HG02588 (cell line): ENCODE measurements around the gene IL17REL.
A peak's percentile ranks its signal among the peaks of the same experiment; 100 is the strongest.
"Not testable (repeated sequence)": the region's sequence is repeated elsewhere in the genome, so short reads cannot be mapped to it uniquely, and the experiment has no call there.

Experiments used
- ATAC-seq: cut with Tn5 transposase; IDR thresholded peaks from one replicate; pipeline ENCODE4 v1.9.1; 2021; ENCODE audit warnings: mild to moderate bottlenecking, moderate library complexity; ENCODE audit not compliant: unreplicated experiment

The IL17REL gene

DNA sequence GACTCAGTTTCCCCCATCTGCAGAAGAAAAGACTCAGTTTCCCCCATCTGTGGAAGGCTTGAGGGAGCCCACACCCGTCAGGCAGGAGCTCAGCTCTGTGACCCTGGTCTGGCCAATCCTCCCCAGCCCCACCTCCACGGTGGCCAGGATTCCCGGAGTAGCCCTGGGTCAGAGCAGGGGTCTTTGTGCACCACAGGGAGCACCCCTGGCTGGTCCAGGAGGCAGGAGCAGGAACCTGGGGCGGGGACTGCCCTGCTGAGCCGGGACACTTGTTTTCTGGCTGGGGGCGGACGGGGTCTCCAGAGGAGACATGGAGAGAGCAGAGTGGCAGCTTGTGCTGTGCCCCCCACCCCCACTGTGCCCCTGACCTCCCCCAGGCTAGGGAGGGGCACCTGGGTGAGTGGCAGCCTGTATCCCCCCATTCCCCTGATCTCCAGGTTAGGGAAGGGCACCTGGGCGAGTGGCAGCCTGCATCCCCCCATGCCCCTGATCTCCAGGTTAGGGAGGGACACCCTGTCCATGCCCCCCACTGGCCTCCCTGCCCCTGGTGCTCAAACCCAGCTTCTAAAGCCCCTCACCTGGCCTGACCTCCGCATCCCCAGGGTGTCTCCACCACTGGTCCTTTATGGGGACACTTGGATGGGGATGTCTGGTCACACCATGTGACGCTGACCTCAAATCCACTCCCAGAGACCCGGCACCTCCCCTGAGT lies 18.8 kb downstream of the IL17REL start:
- ATAC-seq = no peak

- no peak for ATAC-seq
Observed at GRCh38 chr22:49992921-49993648, 19.5 kb downstream of the IL17REL start.

DNA sequence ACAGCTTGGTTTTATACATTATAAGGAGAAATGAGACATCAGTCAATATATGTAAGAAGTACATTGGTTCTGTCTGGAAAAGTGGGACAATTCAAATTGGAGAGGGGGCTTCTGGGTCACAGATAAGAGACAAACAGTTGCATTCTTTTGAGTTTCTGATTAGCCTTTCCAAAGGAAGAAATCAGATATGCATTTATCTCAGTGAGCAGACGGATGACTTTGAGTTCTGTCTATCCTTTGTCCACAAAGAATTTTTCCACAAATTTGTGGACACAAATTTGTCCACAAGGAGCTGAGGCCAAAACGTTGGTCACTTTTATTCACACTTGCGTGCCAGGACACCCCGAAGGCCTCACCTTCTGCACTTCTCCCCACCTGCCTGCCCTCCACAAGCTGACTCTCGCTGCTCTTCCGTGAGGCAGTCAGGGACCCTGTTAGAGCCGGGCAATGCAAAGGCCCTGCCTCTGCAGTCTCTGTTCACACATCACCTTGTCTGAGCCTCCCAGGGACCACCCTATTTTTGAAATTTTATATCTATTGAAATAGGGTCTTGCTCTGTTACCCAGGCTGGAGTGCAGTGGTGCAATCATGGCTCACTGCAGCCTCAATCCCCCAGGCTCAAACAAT lies 20.5 kb downstream of the IL17REL start:
- no peak for ATAC-seq

GRCh38 chr22:49991167-49991566 lies 21.4 kb downstream of the IL17REL start:
- ATAC-seq = no peak

- not testable (repeated sequence) for ATAC-seq
Observed at GRCh38 chr22:49989826-49990225, 22.7 kb downstream of the IL17REL start.

DNA sequence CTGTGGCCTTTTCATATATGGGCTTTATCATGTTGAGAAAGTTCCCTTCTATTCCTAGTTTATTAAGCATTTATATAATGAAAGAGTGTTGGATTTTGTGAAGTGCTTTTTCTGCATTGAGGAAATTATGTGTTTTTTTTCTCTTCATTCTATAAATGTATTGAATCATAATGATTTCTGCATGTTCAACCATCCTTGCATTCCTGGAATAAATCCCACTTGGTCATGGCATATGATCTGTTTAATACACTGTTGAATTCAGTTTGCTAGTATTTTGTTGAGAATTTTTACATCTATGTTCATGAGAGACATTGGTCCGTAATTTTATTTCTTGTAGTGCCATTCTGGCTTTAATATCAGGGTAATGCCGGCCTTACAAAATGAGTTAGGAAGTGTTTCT lies 26.2 kb downstream of the IL17REL start:
- ATAC-seq = no peak

DNA sequence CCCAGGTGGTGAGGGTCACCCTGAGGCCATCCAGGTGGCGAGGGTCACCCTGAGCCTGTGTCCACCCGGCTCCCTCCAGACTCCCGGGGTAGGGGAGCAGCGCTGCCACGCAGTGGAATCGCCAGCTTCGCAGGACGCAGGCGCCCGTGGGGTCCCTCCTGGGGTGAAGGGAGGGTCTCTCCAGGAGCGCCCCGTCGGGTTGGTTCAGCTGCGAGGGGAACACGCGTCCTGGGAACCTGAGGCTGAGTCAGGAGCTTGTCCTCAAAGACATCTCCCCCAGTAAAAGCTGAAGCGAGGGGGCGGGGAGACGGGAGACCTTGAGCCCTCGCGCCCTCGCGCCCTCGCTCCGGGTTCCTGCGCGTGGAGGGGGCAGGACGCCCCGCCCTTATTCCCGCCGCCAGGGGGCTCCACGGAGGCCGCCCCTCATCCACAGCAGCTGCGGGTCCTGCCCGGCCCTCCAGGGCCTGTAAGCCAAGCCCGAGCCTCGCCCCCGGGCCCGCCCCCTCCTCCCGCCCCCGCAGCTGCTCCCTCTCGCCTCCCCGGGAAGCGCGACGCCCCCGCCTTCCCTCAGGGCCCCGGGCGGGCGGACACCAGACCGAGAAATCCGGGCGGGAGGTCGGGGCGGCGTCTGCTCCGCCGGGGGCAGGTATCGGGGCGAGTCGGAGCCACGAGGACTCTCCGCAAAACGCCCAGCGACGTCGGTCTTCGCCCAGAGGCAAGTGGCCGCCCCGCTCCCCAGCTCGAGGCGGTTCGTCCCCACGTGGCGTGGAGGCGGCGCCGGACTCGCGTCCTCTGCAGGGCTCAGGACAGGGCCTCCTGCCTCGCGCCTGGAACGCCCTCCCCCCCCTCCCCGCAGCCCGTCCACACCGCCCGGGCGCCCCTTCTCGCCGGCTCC lies 29.2 kb downstream of the IL17REL start:
- ATAC-seq = no peak

- not testable (repeated sequence) for ATAC-seq
Observed at GRCh38 chr22:49981799-49982198, 30.8 kb downstream of the IL17REL start.

DNA sequence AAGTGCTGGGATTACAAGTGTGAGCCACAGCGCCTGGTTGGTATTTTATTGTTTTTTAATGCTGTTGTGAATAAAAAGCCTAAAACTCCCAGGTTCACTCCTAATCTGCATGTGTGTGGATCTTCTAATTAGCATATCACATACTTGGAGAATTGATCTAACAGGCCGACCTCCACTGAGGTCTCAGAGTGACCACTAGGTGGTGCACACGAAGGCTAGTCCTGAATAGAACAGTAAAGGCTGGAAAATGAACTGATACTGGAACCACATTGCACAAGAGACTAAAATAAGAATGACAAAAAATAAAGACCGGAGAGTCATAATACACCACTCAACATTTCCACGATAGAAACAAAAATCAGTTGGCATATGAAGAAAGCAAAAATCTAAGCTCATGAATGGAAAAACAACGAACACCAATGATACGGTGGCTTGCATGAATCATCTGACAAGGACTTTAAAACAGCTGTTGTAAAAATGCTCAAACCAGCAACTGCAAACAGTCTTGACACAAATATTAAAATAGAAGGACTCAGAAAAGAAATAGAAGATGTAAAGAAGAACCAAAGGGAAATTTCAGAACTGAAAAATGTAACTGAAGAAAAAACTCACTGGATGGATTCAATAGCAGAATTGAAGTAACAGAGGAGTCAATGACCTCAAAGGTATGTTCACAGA lies 32.8 kb downstream of the IL17REL start:
- no peak for ATAC-seq

GRCh38 chr22:49977578-49977977 lies 35.0 kb downstream of the IL17REL start:
- ATAC-seq = no peak

DNA sequence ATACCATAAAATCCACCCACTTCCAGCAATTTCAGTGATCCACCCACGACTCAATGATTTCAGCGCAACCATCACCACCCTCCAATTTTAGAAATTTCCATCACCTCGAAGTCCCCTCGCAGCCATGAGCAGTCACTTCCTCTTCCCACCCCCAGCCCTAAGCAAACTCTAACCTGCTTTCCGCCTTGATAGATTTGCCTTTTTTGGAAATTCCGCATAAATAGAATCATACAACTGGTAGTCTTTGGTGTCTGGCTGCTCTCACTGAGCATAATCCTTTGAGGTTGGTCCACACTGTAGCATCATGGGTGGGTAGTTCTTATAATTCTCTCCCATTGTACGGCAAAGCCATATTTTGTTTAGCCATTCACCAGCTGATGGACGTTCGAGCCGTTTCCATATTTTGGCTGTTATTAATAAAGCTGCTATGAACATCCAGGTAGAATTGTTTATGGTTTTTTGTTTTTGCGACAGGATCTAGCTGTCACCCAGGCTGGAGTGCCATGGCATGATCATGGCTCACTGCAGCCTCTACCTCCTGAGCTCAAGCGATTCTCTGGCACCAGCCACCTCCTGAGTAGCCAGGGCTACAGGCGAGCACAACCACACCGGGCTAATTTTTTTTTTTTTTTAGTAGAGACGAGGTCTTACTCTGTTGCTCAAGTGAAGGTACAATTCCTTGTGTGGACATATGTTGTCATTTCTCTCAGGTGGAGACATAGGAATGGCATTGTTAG lies 36.0 kb downstream of the IL17REL start:
- ATAC-seq = no peak

DNA sequence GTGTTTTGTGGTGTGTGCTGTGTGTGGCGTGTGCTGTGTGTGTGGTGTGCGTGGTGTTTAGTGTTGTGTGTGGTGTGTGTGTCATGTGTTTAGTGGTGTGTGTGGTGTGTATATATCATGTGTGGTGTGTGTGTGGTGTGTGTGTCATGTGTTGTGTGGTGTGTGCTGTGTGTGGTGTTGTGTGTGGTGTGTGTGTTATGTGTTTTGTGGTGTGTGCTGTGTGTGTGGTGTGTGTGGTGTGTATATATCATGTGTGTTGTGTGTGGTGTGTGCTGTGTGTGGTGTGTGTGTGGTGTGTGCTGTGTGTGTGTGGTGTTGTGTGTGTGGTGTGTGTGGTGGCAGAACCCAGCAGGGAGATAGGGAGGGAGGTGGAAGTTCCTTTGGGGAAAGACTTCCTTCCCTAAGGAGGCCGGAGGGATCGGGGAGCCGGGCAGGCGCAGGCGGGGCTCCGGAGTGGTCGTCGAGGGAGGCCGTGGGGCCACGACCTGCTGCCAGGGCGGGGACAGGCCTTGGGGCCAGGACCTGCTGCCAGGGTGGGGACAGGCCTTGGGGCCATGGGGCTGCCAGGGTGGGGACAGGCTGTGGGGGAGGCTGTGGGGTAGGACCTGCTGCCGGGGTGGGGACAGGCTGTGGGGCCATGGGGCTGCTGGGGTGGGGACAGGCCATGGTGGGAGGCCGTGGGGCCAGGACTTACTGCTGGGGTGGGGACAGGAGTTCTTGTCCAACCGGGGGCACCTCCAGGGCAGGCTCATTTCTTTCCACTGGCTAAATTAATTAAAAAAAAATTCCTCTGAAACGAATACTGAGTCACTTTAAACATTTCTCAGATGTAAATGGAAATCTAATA lies 36.8 kb downstream of the IL17REL start:
- ATAC-seq = no peak

GRCh38 chr22:49973018-49973961 lies 39.3 kb downstream of the IL17REL start:
- no peak for ATAC-seq

- ATAC-seq = no peak
Observed at GRCh38 chr22:49972163-49973017, 40.2 kb downstream of the IL17REL start.

GRCh38 chr22:49971232-49972162 lies 41.1 kb downstream of the IL17REL start:
- peak; percentile 32 for ATAC-seq
